B cell (primary cell): ENCODE data around the gene CPLX3. TPM values are rescaled to one million over a fixed set of nuclear protein-coding genes. Genes with fewer than 3 reads are reported as not detected.

ENCODE experiments used
- ATAC-seq: fragments of 200-7000 bp; cut with Tn5 transposase; one replicate; pipeline ENCODE4 v1.10.0; 2021; ENCODE audit warnings: low read depth, mild to moderate bottlenecking, moderate number of reproducible peaks, moderate library complexity
- CTCF ChIA-PET: fragments of 350-600 bp; sonication (Branson Sonifier 250); formaldehyde crosslinking; loops from one replicate; lab custom pipeline; 2021; ENCODE audit warnings: antibody characterized with exemption, inconsistent platforms; lab: Charles Lee
- POLR2A ChIA-PET: fragments of 350-600 bp; sonication (Branson Sonifier 250); formaldehyde crosslinking; loops from one replicate; lab custom pipeline; 2021; ENCODE audit warnings: antibody characterized with exemption; lab: Charles Lee
- DNase-seq: peaks from one replicate; pipeline ENCODE4 v3.0.0; 2013
- H2AFZ ChIP-seq: 2 replicates; pipeline ENCODE4 v1.6.1; 2012; ENCODE audit warnings: mild to moderate bottlenecking, low read depth, low read length; ENCODE audit not compliant: insufficient read depth, poor library complexity, severe bottlenecking
- H3K27ac ChIP-seq, 2 donors: 1 replicate in 1 of 2; 2 replicates in 1 of 2; pipeline ENCODE4 v1.5.1; 2012 to 2013; ENCODE audit warnings: low read length in 2 of 2, mild to moderate bottlenecking in 2 of 2, moderate library complexity in 1 of 2
- H3K27me3 ChIP-seq, 4 experiments: fragments of 200-600 bp in 1 of 4; sonication (generic) in 1 of 4; replicated peaks in 1 of 4; 1 replicate in 2 of 4; 2 replicates in 2 of 4; pipeline versions ENCODE4 v1.6.1 to v1.7.0; 2013 to 2016; ENCODE audit warnings: low read length in 3 of 4, mild to moderate bottlenecking in 2 of 4, mixed read lengths in 1 of 4, moderate library complexity in 1 of 4; ENCODE audit not compliant: insufficient read depth in 4 of 4, control insufficient read depth in 3 of 4; ENCODE audit errors: control extremely low read depth in 1 of 4
- H3K36me3 ChIP-seq, 2 experiments: replicated peaks in 1 of 2; 1 replicate in 1 of 2; 2 replicates in 1 of 2; pipeline versions ENCODE4 v1.6.1 to v1.7.1; 2013; ENCODE audit warnings: low read length in 1 of 2; ENCODE audit not compliant: insufficient read depth in 2 of 2, control insufficient read depth in 1 of 2; ENCODE audit errors: control extremely low read depth in 1 of 2, extremely low read depth in 1 of 2
- H3K4me1 ChIP-seq, 2 donors: fragments of 200-600 bp in 1 of 2; sonication (generic) in 1 of 2; 1 replicate in 1 of 2; 2 replicates in 1 of 2; pipeline versions ENCODE4 v1.5.1 to v1.6.1; 2013 to 2017; ENCODE audit warnings: low read length in 2 of 2; ENCODE audit not compliant: control insufficient read depth in 2 of 2, insufficient read depth in 2 of 2
- H3K4me2 ChIP-seq: replicated peaks from 2 replicates; pipeline ENCODE3; 2012; ENCODE audit warnings: mild to moderate bottlenecking, low read depth, low read length; ENCODE audit not compliant: poor library complexity, severe bottlenecking
- H3K4me3 ChIP-seq, 5 experiments: fragments of 200-600 bp in 1 of 5; sonication (generic) in 1 of 5; 1 replicate in 3 of 5; 2 replicates in 2 of 5; pipeline versions ENCODE4 v1.5.1 to v1.7.0; 2011 to 2016; ENCODE audit warnings: low read length in 4 of 5, mild to moderate bottlenecking in 4 of 5, low read depth in 2 of 5, control low read depth in 1 of 5, moderate library complexity in 1 of 5; ENCODE audit not compliant: insufficient read depth in 1 of 5; ENCODE audit errors: control extremely low read depth in 1 of 5, extremely low read depth in 1 of 5
- H3K79me2 ChIP-seq: fragments of 200-600 bp; sonication (generic); one replicate; pipeline ENCODE4 v1.6.0; 2016; ENCODE audit warnings: low read length; ENCODE audit not compliant: control insufficient read depth, insufficient read depth
- H3K9ac ChIP-seq: fragments of 200-600 bp; sonication (generic); 2 replicates; pipeline ENCODE4 v1.6.1; 2017; ENCODE audit warnings: mild to moderate bottlenecking, low read length, moderate library complexity
- H3K9me3 ChIP-seq, 3 donors: one replicate each; pipeline versions ENCODE4 v1.6.1 to v1.7.1; 2013; ENCODE audit warnings: low read length in 2 of 3; ENCODE audit not compliant: control insufficient read depth in 2 of 3, insufficient read depth in 1 of 3; ENCODE audit errors: control extremely low read depth in 1 of 3
- H4K20me1 ChIP-seq: 2 replicates; pipeline ENCODE4 v1.6.0; 2012; ENCODE audit warnings: mild to moderate bottlenecking, low read length; ENCODE audit not compliant: insufficient read depth, control insufficient read depth, poor library complexity, severe bottlenecking
- H3K27ac Mint-ChIP-seq: one replicate; pipeline ENCODE4 v1.8.0; 2021; ENCODE audit warnings: mixed read lengths
- H3K27me3 Mint-ChIP-seq: one replicate; pipeline ENCODE4 v1.8.0; 2021; ENCODE audit warnings: mixed read lengths
- H3K4me1 Mint-ChIP-seq: one replicate; pipeline ENCODE4 v1.8.0; 2021; ENCODE audit warnings: mixed read lengths
- H3K4me3 Mint-ChIP-seq: one replicate; pipeline ENCODE4 v1.8.0; 2021; ENCODE audit warnings: mixed read lengths
- H3K9me3 Mint-ChIP-seq: one replicate; pipeline ENCODE4 v1.8.0; 2022; ENCODE audit warnings: mixed read lengths; ENCODE audit not compliant: insufficient read depth
- CTCF ChIP-seq: fragments of 200-600 bp; IDR thresholded peaks from one replicate; pipeline ENCODE4 v1.8.0; 2022; ENCODE audit warnings: antibody characterized with exemption, mild to moderate bottlenecking
- EZH2 ChIP-seq: IDR thresholded peaks from 2 replicates; pipeline ENCODE4 v1.6.1; 2012; ENCODE audit warnings: borderline replicate concordance, low read depth, mild to moderate bottlenecking, moderate library complexity, low read length; ENCODE audit not compliant: insufficient read depth, poor library complexity, severe bottlenecking
- WGBS: methylation state at CpG from one replicate; pipeline ENCODE4 v1.1.5; 2013; ENCODE audit warnings: missing lambda C conversion rate; ENCODE audit not compliant: insufficient coverage; 5-methylcytosine and 5-hydroxymethylcytosine counted together
- intact Hi-C: fragments of 100-400 bp; cut with micrococcal nuclease; formaldehyde crosslinking; loops from one replicate; pipeline ENCODE4 v1.10.0; 2022
- polyA plus RNA-seq: library from polyadenylated mRNA; depleted of rRNA; stranded (reverse); fragments of >200 nt; gene quantifications from 2 replicates; pipeline ENCODE4 v1.2.3, GENCODE V29; 2012
- total RNA-seq, 2 donors: library from RNA; stranded (reverse); fragments of 120-200 nt in 1 of 2; gene quantifications; 1 replicate in 1 of 2; 2 replicates in 1 of 2; pipeline versions ENCODE4 v1.2.3 to v1.2.4, GENCODE V29; 2013 to 2022

Gene CPLX3
- total and polyA plus RNA-seq, 2 donors (not counting 1 experiment from before 2014, with no cell fraction given), result 0.60 TPM; not detected in 1

- peaks cover 82% of the 10 kb centered on the region for H3K79me2 ChIP-seq
- H3K4me3 ChIP-seq, result peak overlapping the region; percentile 46 to 81 (median 67)
- H3K27me3 ChIP-seq, result no peaks in the 10 kb centered on the region
- H4K20me1 ChIP-seq, result peaks cover 36% of the 10 kb centered on the region
- Mint-ChIP-seq H3K4me1 (peaks cover 99% of the 10 kb centered on the region), H3K9me3 (no peaks in the 10 kb centered on the region), H3K27me3 (no peaks in the 10 kb centered on the region), H3K27ac (peak overlapping the region; percentile 99), H3K4me3 (peak overlapping the region; percentile 93)
- H3K4me1 ChIP-seq, result peaks cover 68 to 98% of the 10 kb centered on the region in 2 donors
- peak overlapping the region; percentile 91 for H3K4me2 ChIP-seq
- TF ChIP-seq CTCF, result no peak
- no peak for TF ChIP-seq EZH2
- 0% methylated on average over 5 of the region's 7 CpGs for whole genome bisulfite sequencing
- H3K36me3 ChIP-seq, result peaks cover 0 to 32% of the 10 kb centered on the region in 2 experiments
- no peaks in the 10 kb centered on the region for H3K9me3 ChIP-seq
- peak; percentile 1 for ATAC-seq
- ChIA-PET POLR2A (interaction anchor here (1.0 to 15.8 kb wide), 7 partner anchors 11 to 414 kb away, joined by 3 to 572 read pairs (median 8); partner anchors contain the start of genes ARID3B, CLK3 and CSK), CTCF (interaction anchor here (0.6 to 37.1 kb wide), 14 partner anchors 7 to 663 kb away, joined by 3 to 2548 read pairs (median 6); partner anchors contain the start of genes CSK, LMAN1L, SIN3A and ULK3)
- DNase-seq, result peak; percentile 74
- no peak overlapping the region for H2AFZ ChIP-seq
- intact Hi-C loops, result loop anchor here (2.0 to 10.0 kb wide), 7 partner anchors 54 to 664 kb away; partner anchors contain the start of genes ARID3B, CLK3, SEMA7A and SIN3A
- peak overlapping the region; percentile 68 for H3K9ac ChIP-seq
- peak overlapping the region; percentile 90 to 93 for H3K27ac ChIP-seq
These were observed 38.3 kb upstream of the CPLX3 start for GRCh38 chr15:74788042-74788682.
